ENCODE results near the gene THTPA. TPM values are rescaled to one million over a fixed set of nuclear protein-coding genes. Genes with fewer than 3 reads are reported as not detected.

THTPA gene
- total and polyA plus RNA-seq, 2 of the 13 experiments (the other 11 are each of a cell fraction or from before 2014, with no cell fraction given): 7.4 to 8.7 TPM

- peak; percentile 99 for TF ChIP-seq ZNF614 (CRISPR knock-in tag; IDR thresholded peaks at IDR 0.05; ENCODE audit: borderline replicate concordance)
- TF ChIP-seq AKNA (CRISPR knock-in tag; IDR thresholded peaks at IDR 0.05; ENCODE audit: borderline replicate concordance): peak; percentile 88
- peak; percentile 95 for TF ChIP-seq KDM4B (CRISPR knock-in tag; IDR thresholded peaks at IDR 0.05)
- TF ChIP-seq ZMAT5 (CRISPR knock-in tag; IDR thresholded peaks at IDR 0.05; ENCODE audit: borderline replicate concordance, low read depth): no peak
- peak; percentile 98 for TF ChIP-seq ZNF639 (CRISPR knock-in tag; conservative IDR thresholded peaks at IDR 0.05)
- no peak; the same call in none of the 2 replicates for TF ChIP-seq FUBP1 (CRISPR knock-in tag; IDR thresholded peaks at IDR 0.05; ENCODE audit: borderline replicate concordance)
- peak; percentile 82 for TF ChIP-seq CAMTA2 (CRISPR knock-in tag; IDR thresholded peaks at IDR 0.05; ENCODE audit: borderline replicate concordance)
- TF ChIP-seq ZNF788 (CRISPR knock-in tag; IDR thresholded peaks at IDR 0.05; ENCODE audit: borderline replicate concordance): peak; percentile 99
- TF ChIP-seq PITX1 (CRISPR knock-in tag; IDR thresholded peaks at IDR 0.05): peak; percentile 96
- peak; percentile 72 for TF ChIP-seq KDM6A (CRISPR knock-in tag; IDR thresholded peaks at IDR 0.05; ENCODE audit: low read depth)
- peak; percentile 95 for TF ChIP-seq KDM5A (IDR thresholded peaks at IDR 0.05; ENCODE audit: borderline replicate concordance, low read length)
- TF ChIP-seq PAXIP1 (CRISPR knock-in tag; conservative IDR thresholded peaks at IDR 0.05): peak; percentile 78
- peak; percentile 98 for TF ChIP-seq ZSCAN9 (CRISPR knock-in tag; IDR thresholded peaks at IDR 0.05; ENCODE audit: borderline replicate concordance)
- TF ChIP-seq STAT5B (CRISPR knock-in tag; IDR thresholded peaks at IDR 0.05): no peak
- TF ChIP-seq SOX5 (CRISPR knock-in tag; IDR thresholded peaks at IDR 0.05; ENCODE audit: borderline replicate concordance): peak; percentile 73
- TF ChIP-seq THYN1 (CRISPR knock-in tag; IDR thresholded peaks at IDR 0.05; ENCODE audit: borderline replicate concordance, low read depth): peak; percentile 71; the same call in 1 of the 2 replicates
These were observed at the start of gene THTPA (continued) for GRCh38 chr14:23555882-23556699.

All from HepG2 (cell line).